ENCODE data around the gene FGF12. TPM values are rescaled to one million over a fixed set of nuclear protein-coding genes. Genes with fewer than 3 reads are reported as not detected.
"Not testable (repeated sequence)": the region's sequence is repeated elsewhere in the genome, so short reads cannot be mapped to it uniquely, and the experiment has no call there.

Gene FGF12
- total RNA-seq, 1 experiment from 2014 or later: 9.7 TPM

- TF ChIP-seq CTCF (IDR thresholded peaks at IDR 0.05; ENCODE audit: unreplicated experiment): no peak
- H3K27ac Mint-ChIP-seq (ENCODE audit: unreplicated experiment): no peak overlapping the region
- no peaks in the 10 kb centered on the region for H3K36me3 Mint-ChIP-seq (ENCODE audit: insufficient read depth, unreplicated experiment)
- H3K4me3 Mint-ChIP-seq (ENCODE audit: low read depth, unreplicated experiment): no peak overlapping the region
- no TSS peak for BruUV-seq (replicated peaks)
- CTCF ChIA-PET: no interaction called here
- no peaks in the 10 kb centered on the region for H3K4me1 Mint-ChIP-seq (ENCODE audit: low read depth, unreplicated experiment)
- intact Hi-C loops (cut with micrococcal nuclease; ENCODE audit: unreplicated experiment): no loop called here
- DNase-seq: no peak
- no peaks in the 10 kb centered on the region for H3K9me3 Mint-ChIP-seq (ENCODE audit: low read depth, unreplicated experiment)
- H3K27me3 Mint-ChIP-seq (ENCODE audit: unreplicated experiment): peaks cover 47% of the 10 kb centered on the region
These were observed 7.4 kb downstream of the FGF12 start for GRCh38 chr3:192719964-192720363.

GRCh38 chr3:192718156-192718555 lies 9.2 kb downstream of the FGF12 start:
- Mint-ChIP-seq H3K27me3 (ENCODE audit: unreplicated experiment) (peaks cover 29% of the 10 kb centered on the region), H3K36me3 (ENCODE audit: insufficient read depth, unreplicated experiment) (no peaks in the 10 kb centered on the region), H3K4me3 (ENCODE audit: low read depth, unreplicated experiment) (no peak overlapping the region), H3K4me1 (ENCODE audit: low read depth, unreplicated experiment) (no peaks in the 10 kb centered on the region), H3K27ac (ENCODE audit: unreplicated experiment) (no peak overlapping the region), H3K9me3 (ENCODE audit: low read depth, unreplicated experiment) (no peaks in the 10 kb centered on the region)
- DNase-seq: no peak
- CTCF ChIA-PET: interaction anchor here (0.7 kb wide), 1 partner anchor 163 kb away, joined by 4 read pairs; no protein-coding TSS in a partner anchor
- no peak for TF ChIP-seq CTCF (IDR thresholded peaks at IDR 0.05; ENCODE audit: unreplicated experiment)
- no TSS peak for BruUV-seq (replicated peaks)
- intact Hi-C loops (cut with micrococcal nuclease; ENCODE audit: unreplicated experiment): no loop called here

- no peak for TF ChIP-seq CTCF (IDR thresholded peaks at IDR 0.05; ENCODE audit: unreplicated experiment)
- Mint-ChIP-seq H3K4me1 (ENCODE audit: low read depth, unreplicated experiment) (no peaks in the 10 kb centered on the region), H3K36me3 (ENCODE audit: insufficient read depth, unreplicated experiment) (no peaks in the 10 kb centered on the region), H3K27ac (ENCODE audit: unreplicated experiment) (no peak overlapping the region), H3K27me3 (ENCODE audit: unreplicated experiment) (no peaks in the 10 kb centered on the region), H3K4me3 (ENCODE audit: low read depth, unreplicated experiment) (no peak overlapping the region), H3K9me3 (ENCODE audit: low read depth, unreplicated experiment) (no peaks in the 10 kb centered on the region)
- CTCF ChIA-PET: no interaction called here
- BruUV-seq (replicated peaks): no TSS peak
- DNase-seq: no peak
- intact Hi-C loops (cut with micrococcal nuclease; ENCODE audit: unreplicated experiment): no loop called here
These were observed 12.2 kb downstream of the FGF12 start for GRCh38 chr3:192715126-192715525.

- H3K4me3 Mint-ChIP-seq (ENCODE audit: low read depth, unreplicated experiment); H3K36me3 Mint-ChIP-seq (ENCODE audit: insufficient read depth, unreplicated experiment); H3K4me1 Mint-ChIP-seq (ENCODE audit: low read depth, unreplicated experiment); H3K27me3 Mint-ChIP-seq (ENCODE audit: unreplicated experiment); intact Hi-C loops (cut with micrococcal nuclease; ENCODE audit: unreplicated experiment); DNase-seq; H3K9me3 Mint-ChIP-seq (ENCODE audit: low read depth, unreplicated experiment); H3K27ac Mint-ChIP-seq (ENCODE audit: unreplicated experiment); BruUV-seq (replicated peaks); CTCF ChIA-PET: not testable (repeated sequence)
These were observed 16.2 kb downstream of the FGF12 start for GRCh38 chr3:192711126-192711525.

- Mint-ChIP-seq H3K27ac (ENCODE audit: unreplicated experiment) (no peak overlapping the region), H3K9me3 (ENCODE audit: low read depth, unreplicated experiment) (no peaks in the 10 kb centered on the region), H3K4me3 (ENCODE audit: low read depth, unreplicated experiment) (no peak overlapping the region), H3K36me3 (ENCODE audit: insufficient read depth, unreplicated experiment) (no peaks in the 10 kb centered on the region), H3K27me3 (ENCODE audit: unreplicated experiment) (no peaks in the 10 kb centered on the region), H3K4me1 (ENCODE audit: low read depth, unreplicated experiment) (no peaks in the 10 kb centered on the region)
- intact Hi-C loops (cut with micrococcal nuclease; ENCODE audit: unreplicated experiment): no loop called here
- no peak for DNase-seq
- TF ChIP-seq CTCF (IDR thresholded peaks at IDR 0.05; ENCODE audit: unreplicated experiment): no peak
- CTCF ChIA-PET: interaction anchor here (0.9 kb wide), 1 partner anchor 19 kb away, joined by 3 read pairs; no protein-coding TSS in a partner anchor
- BruUV-seq (replicated peaks): no TSS peak
These were observed 17.0 kb downstream of the FGF12 start for GRCh38 chr3:192710366-192710765.

All from Calu3 (cell line).